Measurements from ENCODE around the gene SCIN.

SCIN gene

DNA sequence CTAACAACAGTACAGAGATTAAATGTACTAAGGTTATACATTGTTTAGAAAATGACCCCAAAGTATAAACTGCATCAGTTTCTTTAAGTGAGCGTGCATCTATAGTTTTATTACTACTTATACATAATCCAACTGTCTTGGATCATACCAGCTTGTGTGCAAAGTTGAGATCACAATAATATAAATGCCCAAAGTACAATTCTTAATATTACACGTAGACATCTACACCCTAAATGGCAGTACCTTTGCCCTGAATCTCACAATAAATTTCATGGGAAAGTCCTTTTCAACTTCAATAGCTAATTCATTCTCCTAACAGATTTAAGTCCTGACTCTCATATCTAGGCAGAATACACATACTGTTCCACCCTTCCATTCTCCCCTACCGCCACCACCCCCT lies 11.8 kb downstream of the SCIN start:
- no peak for DNase-seq (ENCODE audit: low read depth)
- TF ChIP-seq, protein P1, sequence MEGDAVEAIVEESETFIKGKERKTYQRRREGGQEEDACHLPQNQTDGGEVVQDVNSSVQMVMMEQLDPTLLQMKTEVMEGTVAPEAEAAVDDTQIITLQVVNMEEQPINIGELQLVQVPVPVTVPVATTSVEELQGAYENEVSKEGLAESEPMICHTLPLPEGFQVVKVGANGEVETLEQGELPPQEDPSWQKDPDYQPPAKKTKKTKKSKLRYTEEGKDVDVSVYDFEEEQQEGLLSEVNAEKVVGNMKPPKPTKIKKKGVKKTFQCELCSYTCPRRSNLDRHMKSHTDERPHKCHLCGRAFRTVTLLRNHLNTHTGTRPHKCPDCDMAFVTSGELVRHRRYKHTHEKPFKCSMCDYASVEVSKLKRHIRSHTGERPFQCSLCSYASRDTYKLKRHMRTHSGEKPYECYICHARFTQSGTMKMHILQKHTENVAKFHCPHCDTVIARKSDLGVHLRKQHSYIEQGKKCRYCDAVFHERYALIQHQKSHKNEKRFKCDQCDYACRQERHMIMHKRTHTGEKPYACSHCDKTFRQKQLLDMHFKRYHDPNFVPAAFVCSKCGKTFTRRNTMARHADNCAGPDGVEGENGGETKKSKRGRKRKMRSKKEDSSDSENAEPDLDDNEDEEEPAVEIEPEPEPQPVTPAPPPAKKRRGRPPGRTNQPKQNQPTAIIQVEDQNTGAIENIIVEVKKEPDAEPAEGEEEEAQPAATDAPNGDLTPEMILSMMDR (IDR thresholded peaks at IDR 0.05; ENCODE audit: insufficient read depth, low read depth, low read length, missing control alignments), result no peak
- no peak overlapping the region for H3K4me3 ChIP-seq (ENCODE audit: low read length)

DNA sequence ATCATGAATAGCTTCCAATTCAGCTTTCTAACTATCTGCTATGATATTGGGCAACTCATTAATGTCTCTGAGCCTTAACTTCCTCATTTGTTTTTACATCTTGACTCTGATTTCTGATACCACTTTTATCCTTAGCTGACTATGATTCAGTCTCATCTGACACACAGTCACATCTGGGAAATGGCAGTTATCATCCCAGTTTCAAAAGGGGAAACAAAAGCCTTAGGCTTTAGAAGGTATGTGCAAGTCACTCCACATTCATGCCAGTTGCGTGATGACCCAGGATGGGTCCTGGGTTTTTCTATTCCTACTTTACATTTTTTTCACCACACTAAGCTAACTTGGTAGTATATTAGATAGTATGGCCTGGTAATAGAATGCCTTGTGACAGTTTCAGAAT lies 12.7 kb downstream of the SCIN start:
- TF ChIP-seq, protein P1 (IDR thresholded peaks at IDR 0.05; ENCODE audit: insufficient read depth, low read depth, low read length, missing control alignments), result no peak
- no peak overlapping the region for H3K4me3 ChIP-seq (ENCODE audit: low read length)
- DNase-seq (ENCODE audit: low read depth), result peak; percentile 22

DNA sequence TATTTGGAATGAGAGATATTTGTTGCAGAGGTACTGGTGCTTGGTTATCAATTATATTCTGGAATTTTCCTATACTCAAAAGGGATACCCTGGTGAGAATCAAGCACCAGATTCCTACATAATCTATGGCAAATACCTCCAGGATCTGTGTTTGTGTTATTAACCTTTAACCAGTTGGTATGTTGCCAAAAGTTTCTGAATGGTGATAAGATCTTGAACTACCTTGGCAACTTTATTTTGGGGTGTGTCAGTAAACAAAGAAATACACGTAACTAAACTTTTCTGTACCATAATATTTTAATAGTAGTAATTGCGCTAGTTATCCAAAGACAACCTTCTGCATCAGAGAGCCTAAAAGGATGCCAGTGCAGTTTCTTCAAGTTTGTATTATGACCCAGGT lies 13.4 kb downstream of the SCIN start:
- no peak for DNase-seq (ENCODE audit: low read depth)
- TF ChIP-seq, protein P1 (IDR thresholded peaks at IDR 0.05; ENCODE audit: insufficient read depth, low read depth, low read length, missing control alignments), result no peak
- no peak overlapping the region for H3K4me3 ChIP-seq (ENCODE audit: low read length)

DNA sequence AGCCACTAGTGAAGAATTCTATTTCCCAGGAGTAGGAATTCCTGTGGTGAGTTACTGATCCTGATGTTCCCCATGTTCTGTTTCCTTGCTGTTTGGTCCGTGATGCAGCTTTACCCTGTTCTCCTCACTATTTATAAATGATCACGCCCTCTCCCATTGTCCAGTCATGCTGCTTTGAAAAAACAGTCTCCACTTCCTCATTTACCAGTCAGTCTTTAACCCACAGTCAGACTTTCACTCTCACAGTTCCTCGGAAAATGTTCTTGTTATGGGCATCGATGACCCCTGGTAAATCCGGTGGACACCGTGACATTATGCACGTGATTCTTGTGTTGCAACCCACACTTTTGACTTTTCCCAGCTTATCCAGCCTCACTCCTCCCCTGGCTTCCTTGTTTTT lies 14.4 kb downstream of the SCIN start:
- DNase-seq (ENCODE audit: low read depth), result peak; percentile 19
- TF ChIP-seq, protein P1 (IDR thresholded peaks at IDR 0.05; ENCODE audit: insufficient read depth, low read depth, low read length, missing control alignments), result no peak
- no peak overlapping the region for H3K4me3 ChIP-seq (ENCODE audit: low read length)

DNA sequence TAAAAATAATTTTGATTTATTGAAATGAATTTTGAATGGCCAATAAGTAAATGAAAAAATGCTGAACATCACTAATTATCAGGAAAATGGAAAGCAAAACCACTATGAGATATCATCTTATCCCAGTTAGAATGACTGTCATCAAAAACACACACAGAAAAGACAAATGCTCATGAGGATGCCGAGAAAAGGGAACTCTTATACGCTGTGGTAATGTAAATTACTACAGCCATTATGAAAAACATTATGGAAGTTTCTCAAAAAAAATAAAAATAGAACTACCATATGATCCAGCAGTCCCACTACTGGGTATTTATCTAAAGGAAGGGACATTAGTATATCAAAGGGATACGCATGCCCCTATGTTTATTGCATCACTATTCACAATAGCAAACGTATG lies 15.8 kb downstream of the SCIN start:
- TF ChIP-seq, protein P1 (IDR thresholded peaks at IDR 0.05; ENCODE audit: insufficient read depth, low read depth, low read length, missing control alignments), result no peak
- DNase-seq (ENCODE audit: low read depth), result no peak
- H3K4me3 ChIP-seq (ENCODE audit: low read length), result no peak overlapping the region

DNA sequence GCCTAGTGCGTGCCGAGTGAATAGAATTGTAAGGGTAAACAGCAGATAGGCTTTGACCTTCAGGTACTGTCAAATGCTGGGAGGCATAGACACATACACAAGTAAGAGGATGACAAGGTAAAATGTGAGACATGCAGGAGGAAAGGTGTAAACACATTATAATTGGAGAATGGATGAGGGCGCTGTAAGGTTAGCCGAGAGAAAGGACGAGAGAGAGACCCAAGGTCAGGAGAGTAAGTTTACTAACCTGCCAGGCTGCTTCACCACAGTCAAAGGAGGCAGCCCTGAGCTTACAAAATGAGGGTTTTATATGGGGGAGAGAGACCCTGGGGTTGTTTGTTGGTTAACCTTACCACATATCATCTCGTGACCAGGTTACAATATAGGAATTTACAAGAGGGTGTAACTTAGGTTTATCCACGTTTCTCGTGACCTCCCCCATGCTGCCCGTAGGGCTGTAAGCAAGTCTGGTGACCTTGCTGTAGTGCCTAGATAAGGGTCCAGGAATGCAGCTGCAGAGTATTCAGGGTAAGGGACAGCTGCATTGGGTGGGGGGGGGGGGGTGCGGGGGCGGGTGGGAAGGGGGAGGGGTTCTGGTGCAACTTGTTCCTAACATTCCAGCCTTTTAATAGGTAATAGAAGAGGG lies 17.9 kb downstream of the SCIN start:
- H3K4me3 ChIP-seq (ENCODE audit: low read length), result no peak overlapping the region
- no peak for DNase-seq (ENCODE audit: low read depth)
- TF ChIP-seq, protein P1 (IDR thresholded peaks at IDR 0.05; ENCODE audit: insufficient read depth, low read depth, low read length, missing control alignments), result no peak

DNA sequence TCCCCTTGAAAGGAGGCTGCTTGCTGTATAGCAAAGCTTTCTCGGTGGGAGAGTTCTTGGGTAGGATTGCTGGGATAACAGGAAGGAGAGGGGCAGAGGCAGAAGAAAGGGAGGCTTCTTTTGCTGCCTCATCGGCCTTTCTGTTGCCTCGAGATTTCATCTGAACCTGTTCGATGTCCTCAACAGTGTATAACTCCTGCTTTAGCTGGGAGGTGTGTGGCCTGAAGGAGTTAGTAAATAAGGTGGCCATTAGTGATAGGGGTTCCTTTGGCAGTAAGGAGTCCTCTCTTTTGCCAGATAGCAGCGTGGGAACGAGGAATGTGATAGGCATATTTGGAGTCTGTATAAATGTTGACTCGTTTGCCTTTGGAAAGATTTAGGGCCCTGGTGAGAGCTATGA lies 20.0 kb downstream of the SCIN start:
- no peak overlapping the region for H3K4me3 ChIP-seq (ENCODE audit: low read length)
- TF ChIP-seq, protein P1 (IDR thresholded peaks at IDR 0.05; ENCODE audit: insufficient read depth, low read depth, low read length, missing control alignments), result no peak
- no peak for DNase-seq (ENCODE audit: low read depth)

All from epithelial cell of esophagus (primary cell).